Measurements from ENCODE around the gene SLIT3.
"Not testable (repeated sequence)": the region's sequence is repeated elsewhere in the genome, so short reads cannot be mapped to it uniquely, and the experiment has no call there.

Gene SLIT3

GRCh38 chr5:168654211-168654721 is 646.7 kb downstream of the SLIT3 start:
- DNase-seq: no peak

- DNase-seq: no peak
These were observed 647.3 kb downstream of the SLIT3 start for GRCh38 chr5:168653626-168654025.

GRCh38 chr5:168651648-168652047 is 649.3 kb downstream of the SLIT3 start:
- DNase-seq: no peak

DNA sequence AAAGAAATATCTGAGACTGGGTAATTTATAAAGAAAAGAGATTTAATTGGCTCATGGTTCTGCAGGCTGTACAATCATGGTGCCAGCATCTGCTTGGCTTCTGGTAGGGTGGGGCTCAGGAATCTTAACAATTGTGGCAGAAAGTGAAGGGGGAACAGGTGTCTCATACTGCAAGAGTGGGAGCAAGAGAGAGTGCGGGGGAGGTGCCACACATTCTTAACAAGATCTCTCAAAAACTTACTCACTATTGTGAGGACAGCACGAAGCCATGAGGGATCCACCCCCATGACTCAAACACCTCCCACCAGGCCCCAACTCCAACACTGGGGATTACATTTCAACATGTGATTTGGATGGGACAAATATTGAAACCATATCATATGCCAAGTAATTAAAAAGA is 651.6 kb downstream of the SLIT3 start:
- no peak for DNase-seq

- no peak for DNase-seq
These were observed 652.4 kb downstream of the SLIT3 start for GRCh38 chr5:168648576-168648975.

DNA sequence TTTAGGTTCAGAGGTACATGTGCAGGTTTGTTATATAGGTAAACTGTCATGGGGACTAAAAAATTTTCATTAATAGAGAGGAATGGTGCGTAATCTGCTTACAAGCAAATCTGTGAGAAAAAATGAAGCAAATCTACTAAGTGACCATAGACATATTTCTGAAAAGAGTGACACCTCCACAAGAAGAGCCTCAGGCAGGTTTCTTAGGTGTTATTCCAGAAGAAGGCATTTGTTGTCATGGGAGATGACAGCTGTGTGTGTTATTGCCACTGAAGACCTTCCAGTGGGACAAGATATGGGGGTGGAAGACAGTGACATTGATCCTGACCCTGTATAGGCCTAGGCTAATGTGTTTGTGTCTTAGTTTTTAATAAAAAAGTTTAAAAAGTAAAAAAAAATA is 652.9 kb downstream of the SLIT3 start:
- no peak for DNase-seq

DNA sequence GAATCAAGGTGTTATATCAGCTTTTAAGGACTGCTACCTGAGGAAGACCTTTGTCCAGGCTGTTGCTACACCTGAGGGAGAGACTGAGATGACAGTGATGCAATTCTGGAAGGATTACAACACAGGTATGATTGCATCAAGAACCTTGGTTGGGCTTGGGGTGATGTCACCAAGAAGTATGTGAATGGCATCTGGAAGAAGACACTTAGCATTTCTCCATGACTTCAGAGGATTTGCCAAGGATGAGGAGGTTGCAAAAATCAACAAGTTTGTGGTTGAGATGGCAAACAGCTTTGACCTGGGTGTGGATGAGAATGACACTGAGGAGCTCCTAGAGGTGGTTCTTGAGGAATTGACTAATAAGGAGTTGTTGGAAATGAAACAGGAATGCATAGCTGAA is 653.9 kb downstream of the SLIT3 start:
- DNase-seq: no peak

DNA sequence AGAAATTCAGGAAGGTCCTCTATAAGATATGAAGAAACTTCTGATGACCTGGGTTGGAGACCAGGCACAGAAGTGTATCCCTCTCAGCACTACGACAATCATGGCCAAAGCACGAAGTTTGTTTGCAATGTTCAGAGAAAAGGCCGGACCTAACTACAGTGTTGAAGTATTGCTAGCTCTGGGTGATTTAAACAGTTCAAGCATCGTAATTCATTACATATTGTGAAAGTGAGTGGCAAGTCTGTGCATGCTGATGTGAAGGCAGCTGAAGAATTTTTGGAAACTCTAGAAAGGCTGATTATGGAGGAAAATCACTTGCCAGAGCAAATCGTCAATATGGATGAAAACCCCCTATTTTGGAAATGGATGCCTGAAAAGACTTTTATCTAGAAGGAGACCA is 654.6 kb downstream of the SLIT3 start:
- no peak for DNase-seq

GRCh38 chr5:168645195-168645594 is 655.7 kb downstream of the SLIT3 start:
- DNase-seq: no peak

DNA sequence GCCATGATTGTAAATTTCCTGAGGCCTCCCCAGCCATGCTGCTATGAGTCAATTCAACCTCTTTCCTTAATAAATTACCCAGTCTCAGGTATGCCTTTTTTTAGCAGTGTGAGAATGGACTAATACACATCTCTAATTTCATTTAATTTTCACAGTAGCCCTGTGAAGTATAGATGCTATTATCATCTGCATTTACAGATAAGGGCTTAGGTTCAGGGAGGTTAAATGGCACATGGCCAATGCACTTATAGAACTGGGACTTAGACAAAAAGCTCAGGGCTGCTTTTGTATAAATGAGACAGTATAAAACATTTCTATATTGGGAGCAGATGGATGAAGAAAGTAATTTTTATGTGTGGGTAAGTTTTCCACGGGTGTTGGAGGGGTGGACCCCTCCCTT is 658.9 kb downstream of the SLIT3 start:
- no peak for DNase-seq

DNA sequence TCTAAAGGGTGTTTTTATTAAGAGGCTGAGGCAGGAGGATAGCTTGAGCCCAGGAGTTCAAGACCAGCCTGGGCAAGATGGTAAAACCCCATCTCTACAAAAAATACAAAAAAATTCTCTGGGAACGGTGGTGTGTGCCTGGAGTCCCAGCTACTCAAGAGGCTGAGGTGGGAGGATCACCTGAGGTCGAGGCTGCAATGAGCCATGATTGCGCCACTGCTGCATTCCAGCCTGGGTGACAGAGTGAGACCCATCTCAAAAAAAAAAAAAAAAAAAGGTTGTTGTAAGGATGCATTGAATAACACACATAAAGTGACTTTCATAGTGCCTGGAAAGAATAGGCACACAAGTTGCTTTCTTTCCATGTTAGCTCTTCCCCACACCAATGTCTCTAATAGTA is 662.1 kb downstream of the SLIT3 start:
- DNase-seq: not testable (repeated sequence)

- DNase-seq: no peak
These were observed 663.1 kb downstream of the SLIT3 start for GRCh38 chr5:168637793-168638192.

GRCh38 chr5:168637281-168637680 is 663.7 kb downstream of the SLIT3 start:
- no peak for DNase-seq

- not testable (repeated sequence) for DNase-seq
These were observed 670.0 kb downstream of the SLIT3 start for GRCh38 chr5:168630958-168631357.

DNA sequence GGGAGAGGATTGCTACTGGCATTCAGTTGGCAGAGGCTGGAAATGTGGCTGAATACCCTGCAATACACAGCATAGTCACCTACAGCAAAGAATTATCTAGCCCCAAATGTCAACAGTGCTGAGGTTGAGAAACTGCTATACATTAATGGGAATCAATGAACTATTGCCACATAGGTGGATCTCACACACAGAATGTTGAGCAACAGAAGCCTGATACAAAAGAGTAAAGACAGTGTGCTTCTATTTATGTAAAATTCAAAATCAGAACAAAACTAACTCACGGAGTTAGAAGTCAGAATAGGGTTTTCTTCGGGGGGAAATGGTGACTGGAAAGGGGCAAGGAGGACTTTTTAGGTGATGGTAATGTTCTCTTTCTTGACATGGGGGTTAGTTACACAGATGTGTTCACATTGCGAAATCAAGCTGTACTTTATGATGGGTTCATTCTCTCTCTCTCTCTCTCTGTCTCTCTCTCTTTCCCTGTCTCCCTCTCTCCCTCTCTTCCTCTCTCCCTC is 676.0 kb downstream of the SLIT3 start:
- no peak for DNase-seq

DNA sequence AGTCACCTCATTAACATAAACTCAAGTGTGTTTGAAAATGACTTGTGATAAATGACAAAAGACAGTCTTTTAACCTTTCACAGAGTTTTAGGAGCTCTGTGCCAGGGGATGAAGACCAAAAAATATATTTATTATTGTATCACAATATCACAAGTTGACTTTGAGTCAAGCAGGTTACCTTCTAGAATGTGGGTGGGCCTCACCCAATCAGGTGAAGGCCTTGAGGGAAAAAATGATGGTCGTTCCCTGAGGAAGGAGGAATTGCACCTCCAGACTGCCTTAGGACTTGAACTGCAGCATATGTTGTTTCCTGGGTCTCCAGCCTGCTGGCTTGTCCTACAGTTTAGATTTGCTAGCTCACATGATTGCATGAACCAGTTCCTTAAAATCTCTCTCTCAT is 680.1 kb downstream of the SLIT3 start:
- DNase-seq: no peak

- DNase-seq: no peak
These were observed 686.3 kb downstream of the SLIT3 start for GRCh38 chr5:168614661-168615060.

GRCh38 chr5:168613996-168614395 is 686.9 kb downstream of the SLIT3 start:
- no peak for DNase-seq

DNA sequence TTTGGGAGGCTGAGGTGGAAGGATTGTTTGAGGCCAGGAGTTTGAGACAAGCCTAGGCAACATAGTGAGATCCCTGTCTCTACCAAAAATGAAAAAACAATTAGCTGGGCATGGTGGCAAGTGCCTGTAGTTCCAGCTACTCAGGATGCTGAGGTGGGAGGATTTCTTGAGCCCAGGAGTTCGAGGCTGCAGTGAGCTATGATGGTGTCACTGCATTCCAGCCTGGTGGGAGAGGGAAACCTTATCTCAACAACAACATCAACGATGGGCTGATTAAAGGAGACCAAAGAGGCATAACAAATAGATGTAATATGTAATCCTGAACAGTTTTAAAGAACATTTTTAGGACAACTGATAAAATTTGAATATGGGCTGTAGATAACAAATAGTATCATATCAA is 687.5 kb downstream of the SLIT3 start:
- DNase-seq: no peak

- DNase-seq: no peak
These were observed 687.9 kb downstream of the SLIT3 start for GRCh38 chr5:168612996-168613395.

- no peak for DNase-seq
These were observed 688.8 kb downstream of the SLIT3 start for GRCh38 chr5:168612123-168612522.

All from effector CD8-positive, alpha-beta T cell (primary cell).